Body of pancreas (tissue), 4 donors: ENCODE data around the gene CDC27. TPM values are rescaled to one million over a fixed set of nuclear protein-coding genes. Genes with fewer than 3 reads are reported as not detected.
"Not testable (repeated sequence)": the region's sequence is repeated elsewhere in the genome, so short reads cannot be mapped to it uniquely, and the experiment has no call there.

Experiments
- ATAC-seq: fragments of 150-250 bp; one replicate; pipeline ENCODE4 v1.9.1; 2016
- DNase-seq, 4 donors: peaks; one replicate each; pipeline ENCODE4 v3.0.0-alpha.2; 2019
- H3K27ac ChIP-seq, 4 donors: fragments of 200-600 bp; sonication (generic); 1 replicate in 3 of 4; 2 replicates in 1 of 4; pipeline versions ENCODE4 v1.5.1 to v1.6.1; 2016 to 2019; ENCODE audit warnings: mild to moderate bottlenecking in 1 of 4, mixed read lengths in 1 of 4, moderate library complexity in 1 of 4
- H3K27me3 ChIP-seq, 2 donors: fragments of 200-600 bp; sonication (generic); one replicate each; pipeline ENCODE4 v1.6.0; 2016; ENCODE audit warnings: mild to moderate bottlenecking in 1 of 2
- H3K36me3 ChIP-seq, 2 donors: fragments of 200-600 bp; sonication (generic); replicated peaks in 1 of 2; 2 replicates each; pipeline ENCODE4 v1.5.1; 2016; ENCODE audit warnings: low read depth in 2 of 2; ENCODE audit not compliant: insufficient read depth in 1 of 2
- H3K4me1 ChIP-seq: fragments of 200-600 bp; sonication (generic); one replicate; pipeline ENCODE4 v1.6.0; 2016
- H3K4me3 ChIP-seq, 2 donors: fragments of 200-600 bp; sonication (generic); 1 replicate in 1 of 2; 2 replicates in 1 of 2; pipeline ENCODE4 v1.5.1; 2016 to 2019
- H3K9me3 ChIP-seq, 3 donors: fragments of 200-600 bp; sonication (generic); 1 replicate in 2 of 3; 2 replicates in 1 of 3; pipeline ENCODE4 v1.5.1; 2016
- CTCF ChIP-seq, 7 experiments: fragments of 450-650 bp in 4 of 7; fragments of 200-600 bp in 3 of 7; sonication (generic) in 3 of 7; IDR thresholded peaks; one replicate each; pipeline ENCODE4 v1.5.1; 2016 to 2019; ENCODE audit warnings: antibody characterized with exemption in 7 of 7
- POLR2A ChIP-seq, 3 donors: fragments of 450-650 bp; IDR thresholded peaks; one replicate each; pipeline ENCODE4 v1.6.1; 2016; ENCODE audit warnings: antibody characterized with exemption in 3 of 3, mild to moderate bottlenecking in 2 of 3
- WGBS, 2 donors: methylation state at CpG; one replicate each; pipeline ENCODE4 v1.1.5; 2017; 5-methylcytosine and 5-hydroxymethylcytosine counted together
- intact Hi-C: fragments of 100-400 bp; cut with DNase I; formaldehyde crosslinking; loops from one replicate; pipeline ENCODE4 v1.15.1; 2023
- total RNA-seq, 2 donors: library from RNA; depleted of rRNA; stranded (reverse); fragments of >200 nt; gene quantifications; one replicate each; pipeline ENCODE4 v1.1.0, GENCODE V29; 2016

Gene CDC27
- total RNA-seq, 2 donors from 2014 or later: 11.5 to 27.2 TPM

GRCh38 chr17:47184681-47185080 lies 4.4 kb downstream of the CDC27 start:
- H3K27me3 ChIP-seq: no peaks in the 10 kb centered on the region
- no peak for ATAC-seq
- no peaks in the 10 kb centered on the region for H3K36me3 ChIP-seq
- no peak for DNase-seq
- intact Hi-C loops: no loop called here
- peaks cover 33% of the 10 kb centered on the region for H3K4me1 ChIP-seq
- TF ChIP-seq CTCF (IDR thresholded peaks at IDR 0.05) (no peak), POLR2A (IDR thresholded peaks at IDR 0.05) (no peak)
- no peak overlapping the region for H3K4me3 ChIP-seq
- H3K27ac ChIP-seq: no peak overlapping the region
- WGBS, 2 donors: 81 to 88% methylated on average over 6 of the region's 6 CpGs
- H3K9me3 ChIP-seq: no peaks in the 10 kb centered on the region

DNA sequence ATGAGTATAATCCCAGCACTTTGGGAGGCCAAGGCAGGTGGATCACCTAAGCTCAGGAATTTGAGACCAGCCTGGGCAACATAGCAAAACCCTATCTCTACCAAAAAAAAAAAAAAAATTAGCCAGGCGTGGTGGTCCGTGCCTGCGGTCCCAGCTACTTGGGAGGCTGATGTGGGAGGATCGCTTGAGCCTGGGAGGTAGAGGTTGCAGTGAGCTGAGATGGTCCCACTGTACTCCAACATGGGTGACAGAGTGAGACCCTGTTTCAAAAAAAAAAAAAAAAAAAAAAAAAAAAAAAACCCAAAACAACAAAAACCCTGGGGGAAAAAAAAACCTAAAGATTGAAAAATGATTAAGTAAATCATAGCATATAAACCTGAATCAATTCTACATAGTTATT lies 8.1 kb downstream of the CDC27 start:
- H3K36me3 ChIP-seq, DNase-seq, intact Hi-C loops, H3K4me1 ChIP-seq, H3K27me3 ChIP-seq, H3K9me3 ChIP-seq, H3K27ac ChIP-seq, ATAC-seq, H3K4me3 ChIP-seq: not testable (repeated sequence)
- WGBS, 2 donors: 90 to 100% methylated on average over 4 of the region's 4 CpGs

GRCh38 chr17:47180337-47180736 lies 8.8 kb downstream of the CDC27 start:
- Histone ChIP-seq H3K36me3 (peaks cover 0 to 2% of the 10 kb centered on the region in 2 donors), H3K4me1 (peaks cover 9% of the 10 kb centered on the region)

GRCh38 chr17:47179141-47179540 lies 10.0 kb downstream of the CDC27 start:
- Histone ChIP-seq H3K36me3 (peaks cover 0 to 5% of the 10 kb centered on the region in 2 donors), H3K27ac (no peak overlapping the region), H3K27me3 (no peaks in the 10 kb centered on the region), H3K4me1 (peaks cover 9% of the 10 kb centered on the region), H3K9me3 (no peaks in the 10 kb centered on the region), H3K4me3 (no peak overlapping the region)
- WGBS, 2 donors: 78 to 99% methylated on average over 3 of the region's 3 CpGs
- DNase-seq (no peak), ATAC-seq (no peak)
- TF ChIP-seq POLR2A (IDR thresholded peaks at IDR 0.05) (no peak), CTCF (IDR thresholded peaks at IDR 0.05) (no peak)
- intact Hi-C loops: no loop called here

More at GRCh38 chr17:47180337-47180736, 8.8 kb downstream of the CDC27 start:
- ATAC-seq (no peak), DNase-seq (no peak)
- 89 to 96% methylated on average over 1 of the region's 1 CpG for WGBS, 2 donors
- Histone ChIP-seq H3K27me3 (no peaks in the 10 kb centered on the region), H3K4me3 (no peak overlapping the region), H3K9me3 (no peaks in the 10 kb centered on the region), H3K27ac (no peak overlapping the region)
- intact Hi-C loops: no loop called here
- TF ChIP-seq POLR2A (IDR thresholded peaks at IDR 0.05) (no peak), CTCF (IDR thresholded peaks at IDR 0.05) (no peak)

DNA sequence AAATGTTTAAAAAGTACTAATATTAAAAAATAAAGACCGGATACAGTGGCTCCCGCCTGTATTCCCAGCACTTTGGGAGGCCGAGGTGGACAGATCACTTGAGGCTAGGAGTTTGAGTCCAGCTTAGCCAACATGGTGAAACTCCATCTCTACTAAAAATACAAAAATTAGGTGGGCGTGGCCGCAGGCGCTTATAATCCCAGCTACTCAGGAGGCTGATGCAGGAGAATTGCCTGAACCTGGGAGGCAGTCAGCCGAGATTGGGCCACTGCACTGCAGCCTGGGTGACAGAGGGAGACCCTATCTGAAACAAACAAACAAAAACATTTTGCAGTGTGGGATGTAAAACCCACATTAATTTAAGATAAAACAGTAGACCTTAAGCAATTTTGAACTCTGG lies 11.8 kb downstream of the CDC27 start:
- TF ChIP-seq POLR2A (IDR thresholded peaks at IDR 0.05) (no peak), CTCF (IDR thresholded peaks at IDR 0.05) (no peak)
- H3K4me3 ChIP-seq: no peak overlapping the region
- DNase-seq (no peak), ATAC-seq (no peak)
- no peaks in the 10 kb centered on the region for H3K27me3 ChIP-seq
- WGBS, 2 donors: 91 to 94% methylated on average over 7 of the region's 7 CpGs
- H3K36me3 ChIP-seq: peaks cover 0 to 5% of the 10 kb centered on the region in 2 donors
- H3K9me3 ChIP-seq: no peaks in the 10 kb centered on the region
- intact Hi-C loops: no loop called here
- no peak overlapping the region for H3K27ac ChIP-seq
- H3K4me1 ChIP-seq: no peaks in the 10 kb centered on the region
